Parathyroid adenoma (tissue), 2 donors: Measurements from ENCODE around the gene PLS1.

Experiments used
- H2AFZ ChIP-seq: fragments of 300-600 bp; sonication (generic); one replicate; pipeline ENCODE4 v1.7.0; 2017; ENCODE audit warnings: antibody characterized with exemption, mild to moderate bottlenecking
- H3K27ac ChIP-seq: fragments of 300-600 bp; sonication (generic); one replicate; pipeline ENCODE4 v1.7.0; 2017
- H3K27me3 ChIP-seq: fragments of 300-600 bp; sonication (generic); one replicate; pipeline ENCODE4 v1.7.0; 2017; ENCODE audit warnings: low read length; ENCODE audit not compliant: control insufficient read depth, insufficient read depth
- H3K36me3 ChIP-seq: fragments of 300-600 bp; sonication (generic); one replicate; pipeline ENCODE4 v1.7.0; 2017; ENCODE audit warnings: low read length; ENCODE audit not compliant: control insufficient read depth, insufficient read depth
- H3K4me1 ChIP-seq: fragments of 300-600 bp; sonication (generic); one replicate; pipeline ENCODE4 v1.7.0; 2017; ENCODE audit warnings: control low read depth
- H3K4me2 ChIP-seq: fragments of 300-600 bp; sonication (generic); one replicate; pipeline ENCODE4 v1.7.0; 2017; ENCODE audit warnings: low read length
- H3K4me3 ChIP-seq: fragments of 300-600 bp; sonication (generic); one replicate; pipeline ENCODE4 v1.7.0; 2017; ENCODE audit warnings: low read depth, low read length
- H3K79me2 ChIP-seq: fragments of 300-600 bp; sonication (generic); one replicate; pipeline ENCODE4 v1.7.0; 2017; ENCODE audit warnings: control low read depth
- H3K9ac ChIP-seq: fragments of 300-600 bp; sonication (generic); one replicate; pipeline ENCODE4 v1.7.0; 2017; ENCODE audit warnings: mild to moderate bottlenecking
- H3K9me3 ChIP-seq: fragments of 300-600 bp; sonication (generic); one replicate; pipeline ENCODE4 v1.7.0; 2017; ENCODE audit warnings: low read length; ENCODE audit not compliant: control insufficient read depth
- CTCF ChIP-seq: fragments of 300-600 bp; sonication (generic); IDR thresholded peaks from one replicate; pipeline ENCODE4 v1.7.0; 2017; ENCODE audit warnings: antibody characterized with exemption, mild to moderate bottlenecking
- donor health status: primary hyperparathyroidism.

PLS1 gene

GRCh38 chr3:142660383-142660782 lies 64.2 kb downstream of the PLS1 start:
- Histone ChIP-seq H3K4me1 (no peaks in the 10 kb centered on the region), H3K9ac (no peak overlapping the region), H3K27ac (no peak overlapping the region), H3K36me3 (no peaks in the 10 kb centered on the region), H3K27me3 (no peaks in the 10 kb centered on the region), H3K9me3 (no peaks in the 10 kb centered on the region), H2AFZ (peak overlapping the region; percentile 1), H3K79me2 (no peaks in the 10 kb centered on the region), H3K4me3 (no peak overlapping the region), H3K4me2 (no peak overlapping the region)
- no peak for TF ChIP-seq CTCF

DNA sequence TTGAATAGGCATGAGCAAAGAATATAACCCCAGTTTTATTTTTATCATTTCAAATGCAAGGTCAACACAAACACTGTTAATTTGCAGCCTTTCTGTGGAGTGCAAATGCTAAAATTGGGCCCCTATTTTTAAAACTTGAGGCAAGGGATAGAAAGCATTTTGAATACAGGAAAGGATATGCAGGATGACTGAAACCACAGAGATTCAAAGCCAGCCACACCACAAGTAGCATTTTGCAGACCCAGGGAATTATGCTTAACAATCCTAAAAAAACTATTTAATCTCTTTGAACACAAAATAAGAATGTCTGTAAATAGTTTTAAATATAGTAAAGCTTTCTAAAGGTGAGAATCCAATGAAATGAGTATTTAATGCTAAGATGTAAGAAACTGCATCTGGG lies 64.7 kb downstream of the PLS1 start:
- Histone ChIP-seq H3K36me3 (no peaks in the 10 kb centered on the region), H3K4me3 (no peak overlapping the region), H3K4me2 (no peak overlapping the region), H2AFZ (no peak overlapping the region), H3K9ac (no peak overlapping the region), H3K27ac (no peak overlapping the region), H3K79me2 (no peaks in the 10 kb centered on the region), H3K4me1 (no peaks in the 10 kb centered on the region), H3K27me3 (no peaks in the 10 kb centered on the region), H3K9me3 (no peaks in the 10 kb centered on the region)
- TF ChIP-seq CTCF: no peak

GRCh38 chr3:142663865-142664264 lies 67.7 kb downstream of the PLS1 start:
- no peaks in the 10 kb centered on the region for H3K4me1 ChIP-seq
- TF ChIP-seq CTCF: no peak
- no peak overlapping the region for H3K4me3 ChIP-seq
- H3K9ac ChIP-seq: no peak overlapping the region
- no peaks in the 10 kb centered on the region for H3K27me3 ChIP-seq
- no peak overlapping the region for H3K4me2 ChIP-seq
- no peaks in the 10 kb centered on the region for H3K36me3 ChIP-seq
- no peaks in the 10 kb centered on the region for H3K79me2 ChIP-seq
- H2AFZ ChIP-seq: no peak overlapping the region
- H3K27ac ChIP-seq: no peak overlapping the region
- no peaks in the 10 kb centered on the region for H3K9me3 ChIP-seq

DNA sequence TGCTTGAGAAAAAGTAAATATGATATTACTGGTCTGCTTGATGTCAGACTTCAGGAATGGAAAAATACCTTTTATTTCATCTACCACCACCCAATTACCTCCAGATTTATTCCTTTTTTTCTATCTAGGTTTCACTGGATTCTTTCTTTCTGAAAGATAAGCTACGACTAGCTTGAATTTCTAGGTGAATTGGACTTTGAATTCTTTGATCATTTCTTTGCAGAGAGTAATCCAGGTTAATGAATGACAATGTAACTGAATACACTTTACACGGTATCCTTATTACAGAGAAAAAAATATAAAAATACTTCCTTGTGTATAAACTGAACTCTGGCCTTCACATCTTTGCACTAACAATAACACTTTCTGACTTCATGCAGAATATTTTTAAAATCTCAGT lies 68.1 kb downstream of the PLS1 start:
- no peaks in the 10 kb centered on the region for H3K36me3 ChIP-seq
- H3K4me3 ChIP-seq: no peak overlapping the region
- H3K27me3 ChIP-seq: no peaks in the 10 kb centered on the region
- TF ChIP-seq CTCF: no peak
- H2AFZ ChIP-seq: no peak overlapping the region
- H3K9ac ChIP-seq: no peak overlapping the region
- H3K4me1 ChIP-seq: no peaks in the 10 kb centered on the region
- H3K9me3 ChIP-seq: no peaks in the 10 kb centered on the region
- no peak overlapping the region for H3K27ac ChIP-seq
- no peaks in the 10 kb centered on the region for H3K79me2 ChIP-seq
- no peak overlapping the region for H3K4me2 ChIP-seq

- no peak for TF ChIP-seq CTCF
- no peak overlapping the region for H3K27ac ChIP-seq
- no peak overlapping the region for H3K4me3 ChIP-seq
- H3K4me2 ChIP-seq: no peak overlapping the region
- no peak overlapping the region for H2AFZ ChIP-seq
- no peaks in the 10 kb centered on the region for H3K36me3 ChIP-seq
- H3K4me1 ChIP-seq: no peaks in the 10 kb centered on the region
- H3K9ac ChIP-seq: no peak overlapping the region
- no peaks in the 10 kb centered on the region for H3K9me3 ChIP-seq
- no peaks in the 10 kb centered on the region for H3K27me3 ChIP-seq
- H3K79me2 ChIP-seq: no peaks in the 10 kb centered on the region
Observed at GRCh38 chr3:142664819-142665218, 68.6 kb downstream of the PLS1 start.
